K562 (cell line): ENCODE measurements around the gene HDAC1. TPM values are rescaled to one million over a fixed set of nuclear protein-coding genes. Genes with fewer than 3 reads are reported as not detected.

ENCODE experiments used
- CREB3L1 ChIP-seq: fragments of 450-650 bp; IDR thresholded peaks from 2 replicates; pipeline ENCODE4 v1.6.1; 2014; ENCODE audit warnings: low read depth, mild to moderate bottlenecking, moderate library complexity, borderline replicate concordance
- EHMT2 ChIP-seq: fragments of 450-650 bp; IDR thresholded peaks from 2 replicates; pipeline ENCODE4 v1.6.1; 2018; ENCODE audit warnings: antibody characterized with exemption
- ERF ChIP-seq: fragments of 450-650 bp; formaldehyde crosslinking; IDR thresholded peaks from 2 replicates; pipeline ENCODE4 v1.4.0; 2020; ENCODE audit warnings: mild to moderate bottlenecking, mixed read lengths
- HINFP ChIP-seq: fragments of 450-650 bp; conservative IDR thresholded peaks from 2 replicates; pipeline ENCODE4 v1.6.1; 2016; ENCODE audit warnings: missing genetic modification characterization, low read depth, mild to moderate bottlenecking, control low read depth, missing compliant biosample characterization
- HMG20A ChIP-seq: fragments of 450-650 bp; formaldehyde crosslinking; conservative IDR thresholded peaks from 2 replicates; pipeline ENCODE4 v1.4.0; 2020; ENCODE audit warnings: mild to moderate bottlenecking, mixed read lengths
- KAT7 ChIP-seq: sonication (generic); formaldehyde crosslinking; IDR thresholded peaks from 2 replicates; pipeline ENCODE4 v1.8.0; 2022; ENCODE audit warnings: missing genetic modification reagents, mild to moderate bottlenecking, borderline replicate concordance
- KLF13 ChIP-seq: fragments of 450-650 bp; IDR thresholded peaks from 2 replicates; pipeline ENCODE4 v1.6.1; 2016; ENCODE audit warnings: missing genetic modification characterization, low read depth, mild to moderate bottlenecking, missing compliant biosample characterization, moderate library complexity, borderline replicate concordance
- KLF16 ChIP-seq: IDR thresholded peaks from 2 replicates; pipeline ENCODE4 v1.6.1; 2016; ENCODE audit warnings: antibody characterized with exemption
- MBD2 ChIP-seq: sonication (generic); IDR thresholded peaks from 2 replicates; pipeline ENCODE4 v1.6.1; 2016; ENCODE audit warnings: low read depth, borderline replicate concordance
- MCM3 ChIP-seq: fragments of 450-650 bp; IDR thresholded peaks from 2 replicates; pipeline ENCODE4 v1.6.1; 2016
- MXD1 ChIP-seq: fragments of 250-450 bp; sonication (Bioruptor Pico); IDR thresholded peaks from 2 replicates; pipeline ENCODE4 v1.8.0; 2021; ENCODE audit warnings: borderline replicate concordance, mild to moderate bottlenecking, moderate library complexity; ENCODE audit not compliant: poor library complexity, severe bottlenecking
- NKRF ChIP-seq: fragments of 450-650 bp; IDR thresholded peaks from 2 replicates; pipeline ENCODE4 v1.6.1; 2016; ENCODE audit warnings: borderline replicate concordance
- POLR2A ChIP-seq: fragments of 450-650 bp; conservative IDR thresholded peaks from 2 replicates; pipeline ENCODE4 v1.6.1; 2016
- POLR2B ChIP-seq: fragments of 450-650 bp; IDR thresholded peaks from 2 replicates; pipeline ENCODE4 v1.6.1; 2018; ENCODE audit warnings: low read depth; ENCODE audit not compliant: partially characterized antibody
- PRMT5 ChIP-seq: sonication (generic); formaldehyde crosslinking; IDR thresholded peaks from 2 replicates; pipeline ENCODE4 v1.5.0; 2020; ENCODE audit warnings: missing genetic modification reagents
- RFX5 ChIP-seq: IDR thresholded peaks from 2 replicates; pipeline ENCODE4 v1.6.1; 2011; ENCODE audit warnings: low read depth, mild to moderate bottlenecking, improper control_type of control experiment, low read length
- SMARCA5 ChIP-seq: fragments of 450-650 bp; IDR thresholded peaks from 2 replicates; pipeline ENCODE4 v1.6.1; 2016
- TBL1XR1 ChIP-seq, 2 experiments: IDR thresholded peaks; 2 replicates each; pipeline ENCODE4 v1.6.1; 2012; ENCODE audit warnings: improper control_type of control experiment in 2 of 2, low read length in 2 of 2, mild to moderate bottlenecking in 1 of 2
- TEAD2 ChIP-seq: fragments of 450-650 bp; IDR thresholded peaks from 2 replicates; pipeline ENCODE4 v1.6.1; 2016; ENCODE audit warnings: missing genetic modification characterization, control low read depth, missing compliant biosample characterization
- TRIM28 ChIP-seq: fragments of 450-650 bp; IDR thresholded peaks from 2 replicates; pipeline ENCODE4 v1.6.1; 2017
- U2AF1 ChIP-seq: fragments of 200-400 bp; formaldehyde crosslinking; optimal IDR thresholded peaks from 2 replicates; pipeline ENCODE3; 2017; ENCODE audit warnings: mild to moderate bottlenecking, low read depth, low read length, moderate library complexity
- ZFP36 ChIP-seq: fragments of 150-350 bp; IDR thresholded peaks from 2 replicates; pipeline ENCODE4 v1.6.1; 2018; ENCODE audit warnings: low read length, low read depth; ENCODE audit not compliant: partially characterized antibody
- ZNF57 ChIP-seq: fragments of 450-650 bp; formaldehyde crosslinking; IDR thresholded peaks from 2 replicates; pipeline ENCODE4 v1.4.0; 2020; ENCODE audit warnings: mild to moderate bottlenecking, moderate library complexity
- ZNF586 ChIP-seq: fragments of 450-650 bp; formaldehyde crosslinking; conservative IDR thresholded peaks from 2 replicates; pipeline ENCODE4 v1.4.0; 2020; ENCODE audit warnings: mild to moderate bottlenecking, moderate library complexity
- ZSCAN32 ChIP-seq: fragments of 450-650 bp; formaldehyde crosslinking; IDR thresholded peaks from 2 replicates; pipeline ENCODE4 v1.4.0; 2020; ENCODE audit warnings: mild to moderate bottlenecking, moderate library complexity
- polyA plus RNA-seq, 8 experiments: library from polyadenylated mRNA; depleted of rRNA in 4 of 8; stranded (reverse) in 5 of 8; unstranded in 3 of 8; fragments of >200 nt; fragmentation: Nextera tagmentation in 2 of 8; fragmentation: Illumina TruSeq in 1 of 8; extraction: Ambion mirVana in 2 of 8; extraction: Trizol in 1 of 8; gene quantifications; 2 replicates each; pipeline versions ENCODE4 v1.2.1 to v1.2.3, GENCODE V29; 2011 to 2014; ENCODE audit warnings: inconsistent platforms in 1 of 8, missing spikeins in 1 of 8
- total RNA-seq, 7 experiments: library from RNA; depleted of rRNA in 6 of 7; stranded (reverse); fragments of >200 nt in 6 of 7; fragmentation: Illumina TruSeq in 2 of 7; extraction: Trizol in 2 of 7; gene quantifications; 2 replicates each; pipeline versions ENCODE4 v1.2.1 to v1.2.3, GENCODE V29; 2011 to 2021; ENCODE audit warnings: low replicate concordance in 1 of 7

The HDAC1 gene
- total and polyA plus RNA-seq, 9 of the 15 experiments (the other 6 are each of a cell fraction or from before 2014, with no cell fraction given), result 169 to 384 (median 193) TPM

GRCh38 chr1:32247983-32248889 lies 43.6 kb upstream of the HDAC1 start (continued):
- no peak for TF ChIP-seq CREB3L1
- TF ChIP-seq ZNF586 (CRISPR knock-in tag), result no peak
- TF ChIP-seq PRMT5 (CRISPR knock-in tag), result no peak
- TF ChIP-seq U2AF1, result no peak
- no peak for TF ChIP-seq POLR2B
- TF ChIP-seq HINFP (tag), result no peak
- peak; percentile 98 for TF ChIP-seq SMARCA5
- no peak for TF ChIP-seq MXD1 (CRISPR knock-in tag)
- no peak for TF ChIP-seq MCM3
- TF ChIP-seq KAT7 (CRISPR knock-in tag), result no peak
- peak; percentile 57; the same call in 1 of the 2 replicates for TF ChIP-seq KLF16
- no peak for TF ChIP-seq KLF13 (tag)
- TF ChIP-seq NKRF, result peak; percentile 48; the same call in 1 of the 2 replicates
- TF ChIP-seq HMG20A, result no peak
- no peak for TF ChIP-seq TBL1XR1 (IDR thresholded peaks at IDR 0.05; ENCODE audit: low read length in 2 of 2)
- TF ChIP-seq ZNF57, result no peak
- TF ChIP-seq ERF, result no peak
- 0 out of 2 replicates have a peak, but pooled peaks have one; percentile 40 for TF ChIP-seq EHMT2
- no peak for TF ChIP-seq RFX5
- no peak for TF ChIP-seq POLR2A
- peak; percentile 40 for TF ChIP-seq ZFP36
- no peak for TF ChIP-seq ZSCAN32 (CRISPR knock-in tag)
- 0 out of 2 replicates have a peak, but pooled peaks have one; percentile 73 for TF ChIP-seq TRIM28
- TF ChIP-seq MBD2, result no peak
- no peak for TF ChIP-seq TEAD2 (tag)
